Loucy (cell line): ENCODE data around the gene INTS11.

Experiments used
- EZH2phosphoT487 ChIP-seq: fragments of 200-600 bp; IDR thresholded peaks from 2 replicates; pipeline ENCODE4 v1.6.1; 2018; ENCODE audit warnings: antibody characterized with exemption, mild to moderate bottlenecking, moderate library complexity, borderline replicate concordance
- TF ChIP-seq, protein P1 (sequence below): fragments of 200-600 bp; sonication (generic); conservative IDR thresholded peaks from 2 replicates; pipeline ENCODE4 v1.5.1; 2014; ENCODE audit warnings: mild to moderate bottlenecking, antibody characterized with exemption, low read length

DNA sequence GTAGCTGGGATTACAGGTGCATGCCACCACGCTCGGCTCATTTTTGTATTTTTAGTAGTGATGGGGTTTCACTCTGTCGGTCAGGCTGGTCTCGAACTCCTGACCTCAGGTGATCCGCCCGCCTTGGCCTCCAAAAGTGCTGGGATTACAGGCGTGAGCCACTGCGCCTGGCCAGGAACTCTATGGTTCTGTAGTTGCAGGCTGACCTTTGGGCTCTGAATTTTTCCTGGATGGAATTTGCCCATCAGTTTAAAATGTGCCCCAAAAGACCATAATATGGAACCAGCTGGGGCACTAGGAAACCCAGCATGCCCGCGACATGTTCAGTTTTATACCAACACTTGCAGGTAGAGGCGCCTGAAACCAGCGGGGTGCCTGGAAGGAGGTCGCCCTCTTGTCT is 45.8 kb downstream of the INTS11 start:
- TF ChIP-seq, protein P1, sequence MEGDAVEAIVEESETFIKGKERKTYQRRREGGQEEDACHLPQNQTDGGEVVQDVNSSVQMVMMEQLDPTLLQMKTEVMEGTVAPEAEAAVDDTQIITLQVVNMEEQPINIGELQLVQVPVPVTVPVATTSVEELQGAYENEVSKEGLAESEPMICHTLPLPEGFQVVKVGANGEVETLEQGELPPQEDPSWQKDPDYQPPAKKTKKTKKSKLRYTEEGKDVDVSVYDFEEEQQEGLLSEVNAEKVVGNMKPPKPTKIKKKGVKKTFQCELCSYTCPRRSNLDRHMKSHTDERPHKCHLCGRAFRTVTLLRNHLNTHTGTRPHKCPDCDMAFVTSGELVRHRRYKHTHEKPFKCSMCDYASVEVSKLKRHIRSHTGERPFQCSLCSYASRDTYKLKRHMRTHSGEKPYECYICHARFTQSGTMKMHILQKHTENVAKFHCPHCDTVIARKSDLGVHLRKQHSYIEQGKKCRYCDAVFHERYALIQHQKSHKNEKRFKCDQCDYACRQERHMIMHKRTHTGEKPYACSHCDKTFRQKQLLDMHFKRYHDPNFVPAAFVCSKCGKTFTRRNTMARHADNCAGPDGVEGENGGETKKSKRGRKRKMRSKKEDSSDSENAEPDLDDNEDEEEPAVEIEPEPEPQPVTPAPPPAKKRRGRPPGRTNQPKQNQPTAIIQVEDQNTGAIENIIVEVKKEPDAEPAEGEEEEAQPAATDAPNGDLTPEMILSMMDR = no peak
- no peak for TF ChIP-seq EZH2phosphoT487
